GM21737 (cell line): ENCODE measurements around the gene LMO7.
"Not testable (repeated sequence)": the region's sequence is repeated elsewhere in the genome, so short reads cannot be mapped to it uniquely, and the experiment has no call there.

ENCODE experiments used
- ATAC-seq: cut with Tn5 transposase; IDR thresholded peaks from one replicate; pipeline ENCODE4 v1.9.1; 2021; ENCODE audit warnings: mild to moderate bottlenecking, moderate library complexity; ENCODE audit not compliant: unreplicated experiment

Gene LMO7

DNA sequence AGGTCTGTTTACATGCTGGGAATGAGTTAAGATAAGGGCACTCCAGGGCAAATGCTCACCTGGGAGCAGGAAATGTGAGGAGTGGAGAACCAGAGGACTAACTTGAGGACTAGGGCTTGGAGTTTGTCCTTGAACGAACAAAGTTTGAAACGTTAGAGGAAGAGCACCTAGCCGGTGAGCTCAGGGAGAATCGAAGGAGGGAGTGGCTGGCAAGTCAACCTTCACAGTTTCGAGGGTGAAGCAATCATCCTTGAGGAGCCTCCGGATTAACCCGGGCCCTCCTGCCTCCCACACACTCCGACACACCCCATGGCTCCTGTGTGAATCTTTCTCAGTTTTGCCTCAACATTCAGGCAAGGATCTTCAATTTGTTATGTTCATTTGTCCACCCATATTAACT lies 58.6 kb downstream of the LMO7 start:
- no peak for ATAC-seq

DNA sequence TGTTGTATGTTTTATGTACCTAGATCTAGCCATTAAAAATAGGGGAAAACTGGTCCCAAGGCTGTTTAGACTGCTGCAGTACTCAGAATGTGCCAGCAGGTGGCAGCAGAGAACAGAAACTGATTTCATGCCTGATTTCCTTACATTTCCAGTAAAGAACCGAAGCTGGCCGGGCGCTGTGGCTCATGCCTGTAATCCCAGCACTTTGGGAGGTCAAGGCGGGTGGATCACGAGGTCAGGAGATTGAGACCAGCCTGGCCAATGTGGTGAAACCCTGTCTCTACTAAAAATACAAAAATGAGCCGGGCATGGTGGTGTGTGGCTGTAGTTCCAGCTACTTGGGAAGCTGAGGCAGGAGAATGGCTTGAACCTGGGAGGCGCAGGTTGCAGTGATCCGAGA lies 59.8 kb downstream of the LMO7 start:
- ATAC-seq, result not testable (repeated sequence)

DNA sequence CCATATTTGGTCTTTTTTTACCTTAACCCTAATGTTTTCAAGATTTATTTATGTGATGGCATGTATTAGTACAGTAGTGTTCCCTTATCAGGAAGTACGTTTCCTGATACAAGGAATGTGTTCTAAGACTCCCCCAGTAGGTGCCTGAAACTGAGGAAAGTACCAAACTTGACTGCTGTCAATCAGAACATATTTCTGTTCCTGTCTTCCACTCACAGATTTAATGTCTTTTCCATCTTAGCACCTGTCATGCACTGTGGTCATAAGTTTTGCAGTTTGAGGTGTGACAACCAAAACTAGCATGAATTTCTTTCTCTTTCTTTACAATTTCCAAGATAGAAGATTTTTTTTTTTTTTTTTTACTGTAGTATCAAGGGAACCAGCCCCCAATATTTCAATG lies 62.9 kb downstream of the LMO7 start:
- ATAC-seq, result no peak

DNA sequence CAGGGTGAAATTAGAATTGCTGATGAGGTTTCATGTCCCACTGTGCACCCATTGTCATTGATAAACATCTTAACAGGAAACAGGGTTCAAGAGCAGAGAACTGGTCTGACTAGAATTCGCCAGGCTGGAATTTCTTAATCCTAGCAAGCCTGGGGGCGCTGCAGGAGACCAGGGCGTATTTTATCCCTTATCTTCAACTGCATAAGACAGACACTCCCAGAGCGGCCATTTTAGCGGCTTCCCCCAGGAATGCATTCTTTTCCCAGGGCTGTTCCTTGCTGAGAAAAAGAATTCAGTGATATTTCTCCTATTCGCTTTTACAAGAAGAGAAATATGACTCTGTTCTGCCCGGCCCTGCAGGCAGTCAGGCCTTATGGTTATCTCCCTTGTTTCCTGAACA lies 63.6 kb downstream of the LMO7 start:
- not testable (repeated sequence) for ATAC-seq

DNA sequence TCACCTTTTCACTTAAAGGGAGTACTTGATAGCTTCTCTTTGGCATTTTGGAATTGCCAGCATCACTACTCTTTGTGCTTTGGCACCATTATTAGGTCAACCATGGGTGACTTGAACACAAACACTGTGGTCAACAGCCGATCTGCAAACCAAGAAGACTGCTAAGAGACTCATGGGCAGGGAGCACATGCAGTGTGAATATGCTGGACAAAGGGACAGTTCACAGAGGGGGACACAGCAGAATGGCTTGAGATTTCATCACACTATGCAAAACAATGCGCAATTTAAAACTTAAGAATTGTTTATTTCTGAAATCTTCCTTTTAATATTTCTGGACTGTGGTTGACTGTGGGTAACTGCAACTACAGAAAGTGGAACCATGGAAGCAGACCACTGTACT lies 64.4 kb downstream of the LMO7 start:
- ATAC-seq, result no peak

DNA sequence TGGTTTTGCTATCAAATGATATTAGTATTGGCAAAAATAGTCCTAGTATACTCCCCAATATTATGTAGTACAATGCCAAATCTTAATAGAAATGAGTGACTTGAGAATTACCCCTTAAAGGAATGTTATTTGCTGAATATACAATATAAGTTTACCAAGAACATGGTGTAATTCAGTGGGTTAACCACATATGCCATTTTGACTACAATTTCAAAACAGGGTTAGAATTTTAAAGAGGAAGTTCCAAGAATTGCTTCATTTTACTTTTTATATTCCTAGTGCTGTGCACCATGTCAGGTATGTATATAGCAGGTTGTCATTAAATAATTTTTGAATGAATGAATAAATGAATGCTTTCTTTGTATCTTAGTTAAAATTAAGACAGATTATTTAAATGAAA lies 66.3 kb downstream of the LMO7 start:
- ATAC-seq, result no peak

DNA sequence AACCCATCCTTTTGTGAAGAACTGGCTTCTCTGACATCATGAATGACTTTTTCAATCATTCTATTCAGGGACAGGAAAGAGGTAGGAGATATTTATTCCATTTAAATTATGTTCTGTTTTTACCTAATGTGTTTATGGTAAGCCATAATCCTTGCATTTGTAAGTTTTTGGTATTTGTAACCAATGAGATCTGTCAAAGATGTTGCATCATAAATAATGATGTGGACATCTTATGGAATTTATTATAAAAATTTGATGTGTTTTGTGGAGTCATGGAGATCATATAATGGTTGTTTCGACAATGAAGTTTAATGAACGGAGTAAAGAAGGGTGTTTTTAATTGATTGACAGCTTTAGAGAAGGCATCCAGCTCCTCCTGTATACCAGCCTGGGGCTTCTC lies 67.6 kb downstream of the LMO7 start:
- no peak for ATAC-seq

DNA sequence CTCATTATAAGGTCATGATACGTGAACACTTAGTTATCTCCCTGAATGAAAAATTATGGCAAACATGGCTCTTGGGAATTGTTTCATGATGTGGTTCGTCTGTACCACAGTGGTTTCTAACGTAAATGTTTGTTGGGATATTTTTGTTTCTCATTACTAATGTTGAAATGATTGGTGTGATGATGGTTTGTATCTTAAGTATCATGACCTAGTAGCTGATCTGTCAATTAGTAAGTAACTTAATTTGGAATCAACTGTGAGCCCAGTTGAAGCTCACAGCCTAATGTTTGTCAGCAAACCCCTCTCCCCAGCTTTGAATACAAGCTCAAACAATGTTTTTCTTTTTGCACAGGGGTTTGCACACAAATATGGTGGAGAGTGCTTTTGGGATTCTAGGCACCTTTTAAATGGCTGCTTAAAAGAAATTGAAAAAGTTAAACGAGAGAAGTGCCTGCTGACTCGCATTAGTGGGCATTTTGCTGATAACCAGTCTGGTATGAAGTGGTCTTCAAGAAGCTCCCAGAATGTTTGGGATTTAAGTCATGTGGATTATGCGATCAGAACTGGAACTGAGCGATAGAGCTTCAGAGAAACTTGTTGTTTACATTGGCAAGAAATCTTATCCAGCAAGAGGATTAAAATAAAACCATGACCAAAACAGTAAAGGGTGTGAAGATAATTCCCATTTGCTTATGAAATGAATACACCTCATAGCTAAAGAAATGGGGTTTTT lies 68.2 kb downstream of the LMO7 start:
- no peak for ATAC-seq

DNA sequence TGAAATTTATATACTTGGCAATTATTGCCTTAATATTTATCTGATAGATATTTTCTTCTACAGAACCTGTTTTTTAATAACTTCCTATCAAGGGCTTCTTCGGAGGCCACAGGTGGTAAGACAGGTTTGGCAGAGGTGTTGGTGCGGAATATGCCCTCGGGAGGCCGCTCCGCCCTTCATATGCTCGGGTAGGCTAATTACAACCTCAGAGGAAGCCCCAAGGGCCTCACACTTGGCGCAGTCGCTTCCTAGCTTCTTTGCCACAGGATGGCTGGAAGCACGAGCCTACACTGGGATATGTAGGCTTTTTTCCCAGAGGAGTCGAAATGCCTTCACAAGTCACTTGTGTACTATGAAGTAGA lies 68.8 kb downstream of the LMO7 start:
- ATAC-seq, result no peak

DNA sequence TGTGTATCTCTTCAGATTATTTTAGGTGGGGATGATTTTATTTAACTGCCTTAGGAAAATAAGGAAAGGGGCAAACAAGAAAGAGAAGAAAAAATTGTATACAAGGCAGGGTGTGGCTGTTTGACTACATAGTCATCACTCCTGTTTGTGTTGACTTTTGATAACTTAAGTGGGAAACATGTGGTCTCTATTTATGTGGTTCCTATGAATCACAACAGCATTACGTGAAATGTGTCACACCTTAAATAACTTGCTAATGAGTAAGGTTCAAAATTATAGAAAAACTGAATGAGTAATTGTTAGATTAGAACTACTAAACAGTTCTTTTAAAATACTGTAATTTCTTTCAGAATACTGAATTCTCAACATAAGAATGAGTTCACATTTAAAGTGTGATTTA lies 69.3 kb downstream of the LMO7 start:
- no peak for ATAC-seq

DNA sequence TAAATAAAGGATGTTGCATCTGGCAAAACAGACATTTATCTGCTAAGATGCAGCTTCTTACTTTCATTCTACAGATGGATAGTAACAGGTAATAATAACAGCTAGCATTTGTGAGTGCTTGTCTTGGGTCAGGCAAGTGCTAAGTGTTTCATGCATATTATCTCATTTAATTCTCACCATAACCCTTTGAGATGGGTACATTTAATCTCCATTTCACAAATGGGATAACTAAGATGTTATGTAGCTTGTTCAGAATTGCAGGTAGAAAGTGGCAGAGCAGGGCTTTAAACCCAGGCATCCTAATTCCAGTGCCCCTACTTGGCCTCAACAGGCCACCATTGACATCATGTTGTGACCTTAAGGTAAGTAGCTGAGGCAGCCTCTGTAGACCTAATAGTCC lies 69.8 kb downstream of the LMO7 start:
- ATAC-seq, result no peak

DNA sequence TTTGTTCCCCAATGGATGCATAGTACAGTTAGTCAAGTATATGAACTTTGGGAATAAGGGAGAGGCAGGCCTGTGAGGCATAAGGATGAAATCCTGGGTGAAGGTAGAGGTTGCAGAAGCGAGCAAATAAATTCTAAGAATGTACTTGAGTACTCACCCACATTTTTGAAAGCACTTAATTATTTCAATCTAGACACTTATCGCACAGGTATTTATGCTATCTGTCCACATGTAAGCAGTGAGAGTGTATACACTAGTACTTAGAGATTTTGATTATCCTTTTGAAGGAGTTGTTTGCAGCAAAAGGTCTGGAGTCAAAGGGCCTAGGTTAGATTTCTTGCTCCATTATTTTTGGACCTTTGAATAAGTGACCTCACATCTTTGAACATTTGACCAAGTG lies 77.7 kb downstream of the LMO7 start:
- ATAC-seq, result no peak

DNA sequence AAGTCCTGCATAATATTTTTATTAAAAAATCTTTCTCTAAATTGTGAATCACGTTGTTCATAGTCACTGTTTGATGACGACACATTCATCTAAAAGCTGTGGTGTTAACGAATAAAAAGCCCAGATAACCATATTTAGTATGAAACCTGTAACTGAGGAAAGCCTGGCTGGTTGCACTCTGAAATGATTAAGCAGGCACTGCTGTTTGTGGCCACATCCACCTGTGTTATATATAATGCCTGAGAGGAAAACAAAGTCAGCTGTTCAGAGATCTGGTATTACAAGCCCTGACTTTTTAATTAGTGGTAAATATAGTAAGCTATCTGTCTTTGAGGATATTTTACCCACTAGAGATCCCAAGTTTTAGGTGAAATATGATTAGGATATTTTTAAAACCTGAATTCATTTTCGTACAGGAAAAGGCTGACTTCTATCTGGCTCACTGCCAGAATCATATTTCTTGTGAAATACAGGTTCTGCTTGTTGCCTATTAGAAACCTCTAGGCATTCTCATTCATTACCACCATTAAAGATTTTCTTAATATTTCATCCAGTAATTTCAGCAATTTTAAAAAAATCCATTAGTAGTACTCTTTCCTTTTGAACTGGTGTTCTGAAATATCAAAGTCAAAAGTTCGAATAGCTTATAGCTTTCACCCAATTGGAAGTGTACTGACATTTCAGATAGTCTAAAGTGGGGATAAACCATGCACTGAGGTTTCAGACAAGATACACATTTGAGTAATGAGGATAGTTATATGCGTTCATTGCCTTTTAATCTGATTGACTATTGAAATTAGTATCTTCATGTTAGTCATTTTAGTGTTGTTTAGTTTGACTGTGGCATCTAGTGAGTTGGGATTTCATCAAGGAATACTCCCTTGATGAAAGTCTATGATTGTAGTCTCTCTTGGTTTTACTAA lies 79.7 kb downstream of the LMO7 start:
- peak; percentile 97 for ATAC-seq

DNA sequence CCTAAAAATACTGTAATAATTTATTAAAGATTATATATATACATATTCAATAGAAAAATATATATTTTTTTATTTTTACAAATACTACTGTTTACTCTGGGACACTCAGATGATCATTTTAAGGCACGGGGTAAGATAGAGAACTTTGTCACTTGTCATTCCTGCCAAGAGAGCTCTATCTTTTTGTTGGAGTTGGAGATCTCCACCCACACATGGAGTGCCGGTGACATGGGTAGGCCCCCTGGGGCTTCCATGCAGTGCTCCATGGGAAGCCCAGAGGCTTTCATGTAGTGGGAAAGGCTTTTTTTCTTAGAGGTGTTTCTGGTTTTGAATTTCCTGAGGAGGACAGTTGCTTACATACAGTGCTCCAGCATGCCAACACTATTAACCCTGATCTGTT lies 81.4 kb downstream of the LMO7 start:
- no peak for ATAC-seq

DNA sequence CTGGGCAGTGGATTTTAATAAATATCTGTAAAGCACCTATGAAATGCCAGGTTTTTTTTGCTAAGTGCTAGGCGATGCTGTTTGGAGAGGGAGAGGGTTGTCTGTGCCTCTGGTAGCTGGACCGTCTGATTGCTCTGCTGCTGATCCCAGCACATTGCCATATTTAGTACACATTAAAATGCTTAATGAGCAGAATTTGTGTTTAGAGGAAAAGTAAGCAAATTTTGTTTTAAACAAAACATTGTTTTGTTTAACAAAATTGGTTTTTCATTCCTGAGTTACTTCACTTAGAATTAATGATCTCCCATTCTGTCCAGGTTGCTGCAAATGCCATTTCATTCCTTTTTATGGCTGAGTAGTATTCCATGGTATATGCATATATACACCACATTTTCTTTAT lies 85.2 kb downstream of the LMO7 start:
- ATAC-seq, result no peak

DNA sequence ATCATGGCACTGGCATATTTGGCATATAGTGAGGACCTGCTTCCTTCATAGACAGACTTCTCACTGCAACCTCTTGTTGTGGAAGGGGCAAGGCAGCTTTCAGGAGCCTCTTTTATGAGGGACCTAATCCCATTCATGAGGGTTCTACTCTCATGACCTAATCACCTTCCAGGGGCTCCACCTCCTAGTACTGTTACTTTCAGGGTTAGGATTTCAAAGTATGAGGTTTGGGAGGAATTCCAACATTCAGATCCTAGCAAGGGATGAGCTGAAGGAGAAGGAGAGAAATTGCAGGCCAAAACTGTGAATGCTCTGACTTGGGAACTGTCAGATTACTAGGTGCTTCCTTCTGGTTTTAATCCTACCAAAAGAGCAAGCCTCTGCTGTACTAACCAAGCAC lies 87.8 kb downstream of the LMO7 start:
- no peak for ATAC-seq

DNA sequence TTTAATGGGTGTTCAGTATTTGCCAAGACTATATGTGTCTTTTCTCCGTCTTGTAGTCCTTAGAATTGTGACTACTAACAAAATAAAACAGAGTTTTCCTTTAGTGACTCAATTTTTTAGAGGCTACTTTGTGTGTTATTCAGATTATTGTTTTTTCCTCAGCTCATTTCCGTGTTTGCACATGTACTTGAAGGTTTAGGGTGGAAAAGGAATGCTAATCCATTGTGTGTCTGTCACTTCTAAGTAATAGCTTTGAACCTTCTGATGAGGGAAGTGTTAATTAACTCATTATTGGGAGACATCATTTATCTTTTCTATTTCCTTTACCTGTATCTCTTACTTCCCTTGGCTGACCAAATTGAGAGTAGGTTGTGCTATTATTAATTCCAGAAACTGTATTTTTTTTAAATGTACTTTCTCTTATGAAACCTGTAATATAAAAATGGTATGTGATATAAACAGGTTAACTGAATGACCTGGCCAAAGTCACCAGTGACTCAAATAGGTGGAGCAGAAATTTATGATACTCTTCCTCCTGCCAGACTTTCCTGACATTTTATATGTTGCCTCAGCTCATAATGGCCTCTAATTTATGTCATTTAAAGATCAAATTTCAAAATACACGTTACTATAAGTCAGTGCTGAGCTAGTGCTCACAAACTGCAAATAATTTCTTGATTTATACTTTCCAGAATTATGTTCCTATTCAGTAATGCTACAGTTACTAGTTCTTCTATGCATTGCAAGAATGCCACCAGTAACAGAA lies 88.8 kb downstream of the LMO7 start:
- no peak for ATAC-seq

DNA sequence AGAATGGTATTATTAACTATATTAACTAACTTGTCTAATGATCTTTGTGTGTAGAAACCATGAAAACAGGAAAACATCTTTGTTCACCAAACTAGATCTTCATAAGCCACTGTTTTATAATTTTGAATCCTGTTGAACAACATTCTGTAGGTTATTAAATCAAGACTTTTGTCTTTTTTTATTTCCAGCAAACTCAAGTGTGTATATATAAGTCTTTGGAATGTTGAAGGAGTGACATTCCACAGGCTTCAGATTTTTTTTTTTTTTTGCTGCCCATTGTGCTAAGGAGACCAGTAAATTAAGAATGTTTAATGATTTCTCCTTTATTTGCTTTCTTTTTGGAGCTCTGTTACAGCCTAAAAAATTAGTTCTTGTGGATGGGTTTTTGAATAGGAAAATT lies 89.6 kb downstream of the LMO7 start:
- ATAC-seq, result no peak

DNA sequence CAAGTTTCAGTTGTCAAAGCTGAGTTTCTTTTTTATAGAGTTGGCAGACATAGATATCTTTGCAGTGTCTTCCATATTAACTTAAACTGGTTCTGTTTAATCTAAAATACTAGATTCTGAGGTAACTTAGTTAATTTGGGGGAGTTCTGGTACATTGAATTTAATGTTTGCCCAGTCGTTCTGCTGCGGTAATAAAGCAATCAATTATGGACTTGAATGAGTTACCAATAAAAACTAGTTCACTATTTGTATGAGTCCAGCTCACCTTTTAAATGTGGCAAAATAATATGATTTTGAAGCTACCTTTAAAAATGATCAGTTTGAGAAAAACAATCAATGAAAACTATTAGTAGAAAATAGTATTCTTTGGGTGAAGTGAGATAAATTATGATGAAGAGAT lies 90.2 kb downstream of the LMO7 start:
- ATAC-seq, result no peak

DNA sequence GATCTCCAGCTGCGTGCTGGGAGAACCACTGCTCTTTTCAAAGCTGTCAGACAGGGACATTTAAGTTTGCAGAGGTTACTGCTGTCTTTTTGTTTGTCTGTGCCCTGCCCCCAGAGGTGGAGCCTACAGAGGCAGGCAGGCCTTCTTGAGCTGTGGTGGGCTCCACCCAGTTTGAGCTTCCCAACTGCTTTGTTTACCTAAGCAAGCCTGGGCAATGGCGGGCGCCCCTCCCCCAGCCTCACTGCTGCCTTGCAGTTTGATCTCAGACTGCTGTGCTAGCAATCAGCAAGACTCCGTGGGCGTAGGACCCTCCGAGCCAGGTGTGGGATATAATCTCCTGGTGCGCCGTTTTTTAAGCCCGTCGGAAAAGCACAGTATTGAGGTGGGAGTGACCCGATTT lies 97.0 kb downstream of the LMO7 start:
- ATAC-seq, result not testable (repeated sequence)

DNA sequence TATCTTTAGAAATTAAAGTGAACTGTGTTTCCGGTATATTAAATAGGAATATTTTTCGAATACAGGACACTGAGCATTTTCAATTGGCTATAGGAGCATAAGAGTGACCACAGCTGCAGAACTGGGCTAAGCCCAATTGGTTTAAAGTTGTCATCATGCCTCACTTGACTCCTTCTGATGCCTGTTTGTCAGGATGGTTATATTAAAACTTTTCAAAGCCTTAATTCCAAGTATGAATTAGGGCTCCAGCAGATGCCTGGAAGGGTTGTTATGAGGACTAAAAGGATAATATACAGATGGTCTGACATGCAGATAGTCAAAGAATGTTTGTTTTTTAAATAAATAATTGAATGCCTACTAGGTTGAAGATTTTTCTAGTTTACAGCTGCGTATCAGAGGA lies 100.0 kb downstream of the LMO7 start:
- no peak for ATAC-seq

DNA sequence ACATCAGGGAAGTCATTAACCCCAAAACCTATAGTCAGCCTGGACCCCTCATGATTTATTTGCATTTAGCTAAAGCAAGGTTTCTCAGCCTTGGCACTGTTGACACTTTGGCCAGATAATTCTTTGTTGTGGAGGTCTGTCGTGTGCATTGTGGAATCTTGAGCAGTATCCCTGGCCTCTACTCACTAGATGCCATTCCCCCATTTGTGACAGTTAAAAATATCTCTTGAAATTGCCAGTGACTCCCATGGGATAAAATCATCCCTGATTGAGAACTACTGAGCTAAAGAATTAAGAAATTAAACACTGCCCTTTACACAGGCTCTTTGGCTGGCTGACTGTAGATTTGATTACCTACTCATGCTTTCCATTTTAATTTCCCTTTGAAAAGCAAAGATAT lies 102.7 kb downstream of the LMO7 start:
- no peak for ATAC-seq
